Activated naive CD4-positive, alpha-beta T cell treated with Interleukin-2 at 50 U/mL for 16 hours (primary cell): ENCODE measurements around the gene KRTAP10-6.
"Not testable (repeated sequence)": the region's sequence is repeated elsewhere in the genome, so short reads cannot be mapped to it uniquely, and the experiment has no call there.

Experiments used
- DNase-seq: peaks from one replicate; pipeline ENCODE4 v3.0.0-alpha.2; 2020

The KRTAP10-6 gene

DNA sequence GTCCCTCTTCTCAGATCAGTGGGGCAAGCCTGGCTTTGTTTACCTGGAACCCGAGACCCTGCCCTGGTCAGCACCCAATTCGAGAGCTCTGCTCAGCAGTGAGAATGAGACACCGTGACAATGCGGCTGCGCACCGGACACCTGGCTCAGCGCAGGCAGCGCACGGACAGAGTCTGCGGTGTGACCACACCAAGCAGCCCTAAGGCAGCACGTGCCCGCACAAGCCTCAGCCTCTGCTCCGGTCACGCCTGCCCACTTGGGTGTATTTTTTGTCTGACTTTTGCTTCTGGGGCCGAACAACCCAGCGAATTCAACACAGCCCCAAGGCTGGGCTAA lies 24.3 kb upstream of the KRTAP10-6 start:
- DNase-seq = no peak

DNA sequence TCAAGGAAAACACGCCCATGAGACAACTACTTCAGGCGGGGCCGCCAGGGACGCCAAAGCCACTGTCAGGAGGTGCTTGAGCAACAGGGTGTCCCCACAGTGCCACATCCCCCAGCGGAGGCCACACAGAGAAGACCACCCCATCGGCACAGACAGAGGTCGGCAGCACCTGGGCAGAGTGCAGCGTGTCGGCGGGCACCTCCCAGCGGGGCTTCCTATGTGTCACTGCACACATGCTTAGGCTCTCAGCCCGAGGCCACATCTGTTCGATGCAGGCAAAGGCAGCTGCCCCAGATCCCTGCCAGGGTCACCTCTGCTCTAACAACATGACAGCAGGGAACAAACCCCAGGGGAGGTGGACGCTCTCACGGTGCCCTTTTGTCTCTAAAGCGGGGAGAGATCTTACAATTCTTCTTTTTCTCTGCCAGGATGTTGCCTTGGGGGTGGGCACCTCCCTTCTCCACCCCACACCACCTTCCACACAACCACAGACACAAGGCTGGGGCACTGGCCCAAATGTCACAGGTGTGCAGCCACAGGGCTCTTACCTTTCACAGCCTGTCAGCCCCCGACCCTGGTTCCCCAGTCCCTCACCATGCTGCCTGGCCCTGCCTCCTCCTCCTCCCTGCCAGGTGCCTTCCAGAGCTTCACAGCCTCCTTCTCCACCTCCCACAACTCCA lies 23.7 kb upstream of the KRTAP10-6 start:
- DNase-seq = no peak

GRCh38 chr21:44615466-44615865 lies 23.2 kb upstream of the KRTAP10-6 start:
- DNase-seq = no peak

GRCh38 chr21:44614961-44615391 lies 22.7 kb upstream of the KRTAP10-6 start:
- DNase-seq = no peak

DNA sequence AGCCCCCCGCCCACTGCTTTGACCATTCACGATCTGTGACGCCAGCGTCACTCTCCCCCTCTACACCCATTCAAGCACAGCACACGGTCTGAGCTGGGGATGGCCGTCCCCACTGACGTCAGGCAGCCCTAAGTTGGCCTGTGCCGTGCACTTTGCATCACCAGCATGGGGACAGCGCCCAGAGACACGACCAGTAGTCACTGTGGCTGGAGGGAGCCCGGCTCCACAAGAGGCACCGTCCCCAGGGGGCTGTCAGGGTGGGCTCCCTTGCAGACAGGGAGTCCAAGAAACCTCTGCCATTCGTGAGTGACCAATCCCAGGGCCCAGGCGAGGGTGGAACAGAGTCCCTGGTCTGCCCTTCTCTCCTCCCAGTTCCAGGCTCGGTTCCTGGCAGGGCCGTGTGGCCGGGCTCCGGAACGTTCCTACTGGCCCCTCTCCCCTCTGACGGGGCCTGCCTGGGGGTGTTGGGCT lies 21.9 kb upstream of the KRTAP10-6 start:
- DNase-seq = no peak

DNA sequence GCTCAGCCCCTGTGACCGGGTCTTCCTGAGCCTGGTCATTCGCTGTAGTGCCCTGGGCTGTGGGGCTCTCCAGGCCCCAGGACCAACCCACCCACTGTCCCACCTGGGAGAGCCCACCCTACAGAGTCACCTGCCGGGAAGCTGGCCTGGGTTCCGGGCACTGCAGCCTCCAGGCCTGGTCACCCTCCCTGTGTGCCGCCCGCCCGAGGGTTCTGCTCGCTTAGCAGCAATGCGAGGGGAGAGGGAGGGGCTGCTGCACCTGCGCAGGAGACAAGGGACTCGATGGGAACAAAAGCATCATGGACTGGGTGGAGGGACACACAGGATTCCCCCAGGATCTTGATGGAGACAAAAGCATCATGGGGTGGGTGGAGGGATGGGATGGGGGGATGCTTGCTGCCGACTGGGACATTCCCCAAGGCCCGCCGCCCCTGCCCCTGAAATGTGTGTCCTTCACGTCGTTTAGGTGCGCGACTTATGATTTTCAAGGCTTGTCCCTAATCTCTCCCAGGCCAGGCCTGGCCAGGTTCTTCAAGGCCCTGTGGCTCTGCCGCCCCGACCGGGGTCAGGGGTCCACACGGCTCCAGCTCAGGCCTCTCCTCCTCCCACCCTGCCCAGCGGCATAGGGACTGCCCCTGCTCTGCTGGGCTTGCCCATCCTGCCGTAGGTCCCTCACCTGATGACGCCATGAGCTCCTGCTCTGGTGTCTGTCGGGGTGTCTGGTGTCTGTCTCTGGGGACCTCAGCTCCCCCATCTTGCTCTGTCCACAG lies 21.3 kb upstream of the KRTAP10-6 start:
- DNase-seq = no peak

GRCh38 chr21:44612669-44613229 lies 20.4 kb upstream of the KRTAP10-6 start:
- no peak for DNase-seq

- DNase-seq = no peak
These were observed 19.8 kb upstream of the KRTAP10-6 start, which contains the start of gene KRTAP10-8 for GRCh38 chr21:44612029-44612486. TSS of gene KRTAP10-8 (plus strand) at chr21:44612079. CDS start at chr21:44612101, 22 bp downstream.

- no peak for DNase-seq
These were observed 19.2 kb upstream of the KRTAP10-6 start for GRCh38 chr21:44611551-44611950.

DNA sequence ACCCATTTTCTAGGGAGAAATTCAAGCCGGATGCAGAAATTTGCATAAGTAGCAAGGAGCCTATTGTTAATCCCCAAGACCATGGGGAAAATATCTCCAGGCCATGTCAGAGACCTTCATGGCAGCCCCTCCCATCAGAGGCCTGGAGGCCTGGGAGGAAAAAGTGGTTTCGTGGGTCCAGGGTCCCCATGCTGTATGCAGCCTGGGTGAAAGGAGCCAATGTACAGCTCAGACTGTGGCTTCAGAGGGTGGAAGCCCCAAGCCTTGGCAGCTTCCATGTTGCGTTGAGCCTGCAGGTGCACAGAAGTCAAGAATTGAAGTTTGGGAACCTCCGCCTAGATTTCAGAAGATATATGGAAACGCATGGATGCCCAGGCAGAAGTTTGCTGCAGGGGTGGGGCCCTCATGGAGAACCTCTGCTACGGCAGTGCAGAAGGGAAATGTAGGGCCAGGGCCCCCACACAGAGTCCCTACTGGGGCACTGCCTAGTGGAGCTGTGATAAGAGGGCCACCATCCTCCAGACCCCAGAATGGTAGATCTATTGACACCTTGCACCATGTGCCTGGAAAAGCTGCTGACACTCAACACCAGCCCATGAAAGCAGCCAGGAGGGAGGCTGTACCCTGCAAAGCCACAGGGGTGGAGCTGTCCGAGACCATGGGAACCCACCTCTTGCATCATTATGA lies 18.0 kb upstream of the KRTAP10-6 start:
- not testable (repeated sequence) for DNase-seq

DNA sequence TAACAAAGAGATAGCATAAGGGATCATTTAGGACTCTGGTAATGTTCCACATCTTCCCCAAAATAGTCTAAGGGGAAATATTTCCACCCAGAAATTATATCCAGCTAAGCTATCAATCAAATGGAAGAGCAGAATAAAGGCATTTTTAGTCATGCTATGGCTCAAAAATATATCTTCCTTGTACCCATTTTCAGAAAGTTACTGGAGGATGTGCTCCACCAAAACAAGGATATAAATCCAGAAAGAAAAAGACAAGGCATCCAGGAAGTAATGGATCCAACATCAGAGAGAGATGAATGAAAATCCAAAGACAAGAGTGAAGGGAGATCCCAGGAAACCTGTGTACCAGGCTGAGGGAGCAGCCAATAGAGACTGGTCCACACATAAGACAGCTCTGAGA lies 16.9 kb upstream of the KRTAP10-6 start:
- DNase-seq = no peak

GRCh38 chr21:44606495-44606894 lies 14.2 kb upstream of the KRTAP10-6 start:
- DNase-seq = no peak

DNA sequence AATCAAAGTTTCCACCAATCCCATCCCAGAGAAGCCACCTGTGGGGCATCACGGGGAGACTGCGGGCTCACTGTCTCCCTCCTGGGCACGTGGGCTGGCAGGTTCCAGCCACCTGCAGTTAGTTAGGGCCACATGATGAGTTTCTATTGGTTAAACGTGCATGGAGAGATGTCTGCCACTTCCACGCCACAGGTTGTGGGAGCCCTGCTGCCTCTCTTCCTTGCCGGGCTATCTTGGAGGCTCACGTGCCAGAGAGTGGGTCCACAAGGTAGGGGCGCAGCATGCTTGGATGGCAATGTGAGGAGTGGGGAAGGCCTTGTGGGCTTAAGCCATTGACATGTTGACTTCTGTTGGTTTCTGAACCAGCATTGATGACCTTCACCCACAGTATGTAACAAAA lies 11.6 kb upstream of the KRTAP10-6 start:
- DNase-seq = no peak

- no peak for DNase-seq
These were observed 11.0 kb upstream of the KRTAP10-6 start for GRCh38 chr21:44603109-44603875.

DNA sequence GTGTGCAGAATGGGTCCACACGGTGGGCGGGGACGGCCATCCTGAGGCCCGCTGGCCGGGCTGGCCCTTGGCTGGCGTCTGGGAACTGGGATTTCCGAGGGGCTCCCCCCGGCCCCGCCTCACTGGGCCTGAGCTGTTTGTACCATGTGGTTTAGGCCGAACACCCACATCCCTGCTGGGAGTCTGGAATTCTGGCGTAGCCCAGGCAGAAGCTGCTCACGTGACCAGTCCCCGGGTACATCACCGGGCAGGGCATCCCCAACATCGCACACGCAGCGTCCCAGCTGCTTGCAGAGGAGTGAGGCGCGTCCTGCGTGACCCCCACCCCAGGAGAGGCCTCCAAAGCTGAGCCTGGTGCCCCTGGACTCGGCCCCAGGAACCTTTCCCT lies 10.2 kb upstream of the KRTAP10-6 start:
- no peak for DNase-seq

GRCh38 chr21:44601596-44602462 lies 9.5 kb upstream of the KRTAP10-6 start:
- no peak for DNase-seq

DNA sequence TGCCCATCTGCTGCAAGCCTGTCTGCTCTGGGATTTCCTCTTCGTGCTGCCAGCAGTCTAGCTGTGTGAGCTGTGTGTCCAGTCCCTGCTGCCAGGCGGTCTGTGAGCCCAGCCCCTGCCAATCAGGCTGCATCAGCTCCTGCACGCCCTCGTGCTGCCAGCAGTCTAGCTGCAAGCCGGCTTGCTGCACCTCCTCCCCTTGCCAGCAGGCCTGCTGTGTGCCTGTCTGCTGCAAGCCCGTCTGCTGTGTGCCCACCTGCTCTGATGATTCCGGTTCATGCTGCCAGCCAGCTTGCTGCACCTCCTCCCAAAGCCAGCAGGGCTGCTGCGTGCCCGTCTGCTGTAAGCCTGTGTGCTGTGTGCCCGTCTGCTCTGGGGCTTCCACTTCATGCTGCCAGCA lies 8.8 kb upstream of the KRTAP10-6 start:
- DNase-seq = not testable (repeated sequence)

- not testable (repeated sequence) for DNase-seq
These were observed 8.0 kb upstream of the KRTAP10-6 start, which contains the start of gene KRTAP10-7 for GRCh38 chr21:44600118-44600978. TSS of gene KRTAP10-7 (plus strand) at chr21:44600597. CDS start at chr21:44600622, 25 bp downstream.

- DNase-seq = no peak
These were observed 7.1 kb upstream of the KRTAP10-6 start for GRCh38 chr21:44599264-44600029.

GRCh38 chr21:44598061-44598460 lies 5.8 kb upstream of the KRTAP10-6 start:
- DNase-seq = no peak
